Pons (tissue), 1 donor: Measurements from ENCODE around the gene VPS72.

ENCODE experiments used
- DNase-seq: peaks from one replicate; pipeline ENCODE4 v3.0.0-alpha.2; 2016; ENCODE audit warnings: low spot score

VPS72 gene

DNA sequence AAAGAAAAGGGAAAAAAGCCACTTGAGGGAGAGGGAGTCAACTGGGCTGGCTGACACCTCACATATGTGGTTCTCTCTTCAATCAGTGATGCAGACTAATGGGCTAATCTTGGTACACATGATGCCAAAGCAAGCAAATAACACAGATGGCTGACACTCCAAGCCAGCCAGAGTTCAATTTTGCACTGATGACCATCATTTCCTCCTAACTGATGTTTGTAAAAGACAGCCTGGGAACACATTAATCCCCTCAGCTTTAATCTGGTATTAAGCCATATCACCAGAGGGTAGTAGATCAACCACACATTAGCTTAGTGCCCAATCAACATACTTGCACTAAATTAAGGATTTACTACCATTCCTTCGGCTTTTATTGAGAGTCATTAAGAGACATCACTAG lies 2.8 kb downstream of the VPS72 start:
- DNase-seq: no peak

DNA sequence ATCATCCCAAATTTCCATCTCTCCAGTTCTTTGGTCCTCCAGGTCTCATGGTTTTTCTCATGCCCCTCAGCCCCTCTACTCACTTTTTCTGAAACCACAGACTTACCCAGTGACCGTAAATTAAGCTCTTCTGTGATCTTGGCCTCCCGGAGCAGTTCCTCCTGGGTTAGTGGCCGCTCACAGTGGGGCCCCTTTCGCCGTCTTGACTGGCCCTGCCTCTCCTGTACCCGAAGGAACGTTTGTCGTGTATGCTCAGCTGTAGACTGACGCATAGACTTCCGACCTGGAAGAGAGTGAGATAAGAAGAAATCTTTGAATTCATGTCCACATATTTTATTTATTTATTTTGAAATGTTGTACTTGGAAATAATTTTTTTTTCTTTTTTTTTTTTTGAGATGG lies 5.8 kb downstream of the VPS72 start:
- DNase-seq: no peak

DNA sequence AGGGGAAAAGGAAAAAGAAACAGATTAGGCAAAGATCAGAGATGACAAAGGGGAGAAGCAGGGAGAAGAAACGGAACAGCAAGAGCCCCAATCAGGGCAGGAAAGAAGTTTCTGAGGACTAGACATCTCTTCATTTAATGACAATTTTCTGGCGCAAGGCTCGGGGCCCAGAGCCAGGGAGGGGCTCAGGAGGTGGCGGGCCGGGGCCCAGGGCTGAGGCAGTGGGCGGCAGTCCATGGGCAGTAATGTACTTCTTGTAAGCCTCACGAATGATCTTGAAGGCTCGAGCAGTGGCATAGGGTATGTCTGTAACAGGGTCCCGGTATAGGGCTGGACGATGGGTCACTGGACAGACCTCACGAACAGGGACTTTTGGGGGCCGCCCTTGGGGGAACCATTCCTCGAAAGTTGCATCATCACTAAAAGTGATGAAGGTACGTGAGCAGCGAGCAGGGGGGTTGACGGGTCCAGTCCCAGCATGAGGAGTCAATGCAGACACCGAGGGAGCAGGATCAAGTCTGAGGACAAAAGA lies 13.4 kb downstream of the VPS72 start:
- no peak for DNase-seq

DNA sequence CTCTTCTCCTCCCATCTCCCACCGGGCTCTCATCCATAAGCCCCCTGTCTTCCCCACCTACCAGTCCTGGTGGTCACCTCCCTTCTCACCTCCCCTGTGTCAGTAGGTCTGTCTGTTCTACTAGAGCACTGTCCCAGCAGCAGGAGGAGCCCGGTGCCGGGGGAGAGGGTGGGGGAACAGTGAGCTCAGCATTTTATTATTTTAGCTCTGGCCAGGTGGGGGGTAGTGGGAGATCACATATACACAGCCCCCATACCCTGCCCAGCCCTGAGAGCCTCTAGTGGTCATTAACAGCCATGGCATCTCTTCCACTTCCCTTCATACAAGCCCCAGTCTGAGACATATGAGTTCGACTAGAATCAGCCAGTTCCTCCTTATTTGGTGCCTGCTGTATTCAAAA lies 14.1 kb downstream of the VPS72 start, which contains the start of gene TMOD4:
TMOD4 (minus strand) TSS at position 119 of the 400 bp plus-strand sequence. CDS start 1,106 bp downstream, outside the sequence.
- DNase-seq: no peak

DNA sequence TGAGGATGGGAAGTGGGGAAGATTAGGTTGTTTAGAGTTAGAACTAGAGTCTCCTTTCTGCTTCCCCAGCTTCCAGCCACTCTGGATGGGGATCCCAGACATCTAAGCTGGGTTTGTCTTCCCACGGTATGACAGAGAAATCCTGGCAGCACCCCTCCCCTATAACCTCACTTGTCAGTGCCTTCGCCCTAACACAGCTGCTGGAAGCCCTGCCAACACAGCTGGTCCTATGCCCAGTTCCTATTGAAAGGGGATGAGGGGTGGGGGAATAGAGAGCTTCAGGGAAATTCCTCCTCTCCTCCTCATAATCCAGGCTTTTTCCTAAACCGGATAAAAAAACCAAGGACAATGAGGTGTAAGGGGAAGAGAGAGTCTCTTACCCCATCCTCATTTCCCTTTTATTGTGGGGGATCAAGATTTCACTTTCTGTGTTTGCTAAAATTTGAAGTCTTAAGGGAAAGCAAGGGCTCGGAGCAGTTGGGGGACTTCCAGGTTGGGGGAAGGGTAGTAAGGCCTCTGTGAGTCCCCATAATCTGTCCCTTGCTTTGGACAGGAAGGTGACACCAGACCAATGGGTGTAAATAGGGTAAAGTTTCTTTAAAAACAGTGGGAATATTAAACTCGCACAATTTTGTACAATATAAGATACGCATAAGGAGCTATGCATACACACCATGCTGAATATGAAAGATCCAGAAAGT lies 14.8 kb downstream of the VPS72 start:
- DNase-seq: peak; percentile 94

DNA sequence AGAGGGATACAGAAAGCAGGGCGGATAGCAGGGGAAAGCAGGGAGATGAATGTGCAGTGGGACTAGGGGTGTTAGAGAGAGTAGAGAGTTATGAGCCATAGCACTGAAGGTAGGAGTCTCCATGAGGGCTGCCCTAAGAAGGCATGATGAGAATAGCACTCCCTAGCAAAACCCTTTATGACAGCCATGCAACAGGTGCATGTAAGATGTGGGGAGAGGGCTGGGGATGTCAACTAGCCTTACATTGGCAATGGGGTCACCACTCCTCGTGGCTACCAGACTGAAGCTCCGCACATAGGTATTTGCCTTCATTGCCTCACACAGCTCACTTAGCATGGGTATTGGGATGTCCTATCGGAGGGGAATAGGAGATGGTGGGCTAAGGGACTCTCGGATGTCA lies 18.8 kb downstream of the VPS72 start:
- DNase-seq: no peak

DNA sequence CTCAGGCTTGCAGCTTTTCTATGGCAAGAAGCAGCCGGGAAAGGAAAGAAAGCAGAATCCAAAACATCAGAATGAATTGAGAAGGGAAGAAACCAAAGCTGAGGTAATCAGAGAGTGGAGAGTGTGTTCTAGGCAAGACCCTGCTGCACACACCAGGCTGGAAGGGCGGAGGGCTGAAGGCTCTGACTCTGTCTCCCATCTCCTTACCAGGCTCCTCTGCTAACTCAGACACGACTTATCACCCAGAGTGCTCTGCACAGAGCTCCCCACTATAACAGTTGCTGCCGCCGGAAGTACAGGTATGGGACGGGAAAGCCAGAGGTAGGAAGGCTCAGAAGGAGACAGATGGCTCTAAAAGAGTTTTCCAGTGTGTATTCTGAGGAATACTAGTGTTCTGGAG lies 22.9 kb downstream of the VPS72 start:
- DNase-seq: no peak

DNA sequence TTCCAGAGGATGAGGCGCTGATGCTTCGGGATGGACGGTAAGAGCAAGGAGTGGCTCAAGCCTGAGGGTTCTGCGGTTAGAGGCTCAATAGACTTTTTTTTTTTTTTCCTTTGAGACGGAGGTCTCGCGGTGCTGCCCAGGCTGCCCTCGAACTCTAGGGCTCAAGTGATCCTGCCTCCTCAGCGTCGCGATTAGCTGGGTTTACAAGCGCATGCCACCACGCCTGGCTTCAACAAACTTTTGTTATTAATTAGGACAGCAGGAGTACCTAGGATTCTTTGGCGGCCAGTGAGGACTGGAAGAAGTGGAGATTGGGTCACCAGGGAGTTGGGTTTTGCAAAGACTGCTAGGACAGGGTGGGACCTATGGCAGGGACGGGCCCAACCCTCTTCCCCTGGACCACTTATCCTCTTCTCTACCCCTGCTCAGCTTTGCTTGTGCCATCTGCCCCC lies 23.5 kb downstream of the VPS72 start:
- no peak for DNase-seq

DNA sequence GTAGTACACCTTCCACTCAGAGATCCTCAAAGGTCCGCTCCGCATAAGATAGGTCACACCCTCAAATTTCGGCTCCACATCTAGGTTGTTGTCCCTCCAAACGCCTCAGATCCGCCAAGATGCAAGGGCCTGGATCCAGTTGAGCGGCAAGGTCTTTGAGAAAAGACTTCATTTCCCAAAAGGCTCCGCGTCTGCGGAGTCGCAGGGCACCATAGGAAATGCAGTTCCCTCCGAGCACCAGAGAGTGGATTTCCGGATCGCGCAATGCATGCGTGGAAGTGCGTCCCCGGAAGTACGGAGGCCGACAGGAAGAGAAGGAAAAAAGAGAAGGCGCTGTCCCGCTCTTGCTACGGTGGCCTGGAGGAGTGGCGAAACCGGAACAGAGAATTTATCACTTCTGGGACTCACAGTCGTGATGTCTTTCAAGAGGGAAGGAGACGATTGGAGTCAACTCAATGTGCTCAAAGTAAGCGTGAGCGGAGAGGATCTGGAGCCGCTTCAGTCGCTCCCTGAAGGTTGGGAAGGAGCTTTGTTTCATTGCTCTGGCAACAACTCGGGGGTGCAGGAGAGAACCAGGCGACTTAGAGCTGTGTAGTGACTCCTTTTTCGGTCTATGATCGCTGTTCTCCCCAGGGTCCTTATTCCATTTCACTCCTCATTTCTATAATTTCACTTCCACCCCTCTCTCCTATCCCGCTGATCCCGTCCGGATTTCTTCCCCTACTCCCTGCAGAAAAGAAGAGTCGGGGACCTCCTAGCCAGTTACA lies 24.1 kb downstream of the VPS72 start, which contains the start of the genes LYSMD1 and SCNM1:
LYSMD1 (minus strand) TSS at position 165 of the 767 bp plus-strand sequence. CDS start 644 bp downstream, outside the sequence.
SCNM1 (plus strand) TSS at position 407 of the 767 bp plus-strand sequence; CDS start at position 416, 9 bp downstream.
- peak; percentile 99 for DNase-seq

DNA sequence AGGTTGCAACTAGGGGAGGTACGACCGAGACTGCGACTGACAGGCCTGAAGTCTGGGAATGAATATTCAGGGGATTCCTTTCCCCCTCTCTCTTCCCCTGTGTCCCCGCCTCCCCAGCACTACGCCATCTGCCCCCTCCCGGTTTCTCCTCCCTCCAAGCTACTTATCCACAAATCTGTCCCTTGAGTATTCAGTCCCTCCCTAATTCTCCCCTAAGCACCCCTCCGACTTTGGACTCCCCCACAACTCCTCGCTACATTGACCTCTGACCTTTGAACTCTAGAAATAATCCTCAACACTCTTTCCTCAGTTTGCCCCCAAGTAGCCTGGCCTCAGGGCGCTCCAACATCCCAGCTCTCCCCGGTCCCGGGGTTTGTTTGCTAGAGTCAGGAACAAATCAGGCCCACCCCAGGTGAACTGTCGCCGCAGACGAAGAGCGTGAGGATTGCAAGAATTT lies 24.7 kb downstream of the VPS72 start:
- DNase-seq: no peak

DNA sequence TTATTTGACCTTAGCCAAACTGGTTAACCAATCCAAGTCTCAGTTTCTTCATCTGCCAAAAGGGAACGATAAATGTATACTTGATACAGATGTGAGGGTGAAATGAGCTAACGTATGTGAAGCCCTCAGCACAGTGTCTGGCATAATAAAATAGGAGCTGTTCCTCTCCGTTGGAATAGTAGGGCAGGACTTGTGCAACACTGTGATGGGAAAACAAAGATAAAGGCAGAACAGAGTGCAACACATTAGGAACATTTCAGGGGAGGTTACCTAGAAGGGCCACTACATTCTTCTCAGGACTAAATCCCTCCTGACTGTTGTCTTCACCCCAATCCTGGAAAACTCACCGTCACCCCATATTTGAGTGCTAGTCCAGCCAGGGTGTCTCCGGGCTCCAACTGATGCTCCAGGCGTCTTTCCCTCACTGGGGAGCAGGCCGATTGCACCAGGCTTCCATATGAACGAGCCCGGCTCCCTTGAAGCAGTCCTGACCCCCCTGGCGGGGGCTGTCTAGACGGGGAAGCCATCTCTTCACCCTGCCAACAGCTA lies 25.2 kb downstream of the VPS72 start:
- DNase-seq: no peak

DNA sequence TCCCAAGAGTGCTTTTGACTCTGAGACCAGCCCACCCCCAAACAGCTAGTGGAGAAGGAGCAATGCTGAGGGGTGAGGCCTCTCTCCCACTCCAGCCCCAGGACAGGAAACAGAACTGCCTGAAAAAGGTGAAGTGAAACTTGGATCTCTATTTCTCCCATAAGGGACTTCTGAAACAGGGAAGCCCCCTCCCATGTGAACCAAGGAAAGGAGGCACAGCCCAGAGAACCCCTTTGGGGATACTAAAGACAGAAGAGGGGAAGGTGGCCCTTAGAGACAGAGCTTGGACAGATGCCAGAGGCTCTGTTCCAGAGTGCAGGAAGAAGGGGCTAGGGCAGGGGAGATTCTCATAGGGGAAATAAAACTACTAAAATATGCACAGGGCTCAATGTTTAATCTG lies 30.6 kb downstream of the VPS72 start:
- peak; percentile 54 for DNase-seq

DNA sequence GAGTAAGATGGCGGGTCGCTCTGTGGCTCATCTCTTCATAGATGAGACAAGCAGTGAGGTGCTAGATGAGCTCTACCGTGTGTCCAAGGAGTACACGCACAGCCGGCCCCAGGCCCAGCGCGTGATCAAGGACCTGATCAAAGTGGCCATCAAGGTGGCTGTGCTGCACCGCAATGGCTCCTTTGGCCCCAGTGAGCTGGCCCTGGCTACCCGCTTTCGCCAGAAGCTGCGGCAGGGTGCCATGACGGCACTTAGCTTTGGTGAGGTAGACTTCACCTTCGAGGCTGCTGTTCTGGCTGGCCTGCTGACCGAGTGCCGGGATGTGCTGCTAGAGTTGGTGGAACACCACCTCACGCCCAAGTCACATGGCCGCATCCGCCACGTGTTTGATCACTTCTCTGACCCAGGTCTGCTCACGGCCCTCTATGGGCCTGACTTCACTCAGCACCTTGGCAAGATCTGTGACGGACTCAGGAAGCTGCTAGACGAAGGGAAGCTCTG lies 31.2 kb downstream of the VPS72 start:
- DNase-seq: no peak

DNA sequence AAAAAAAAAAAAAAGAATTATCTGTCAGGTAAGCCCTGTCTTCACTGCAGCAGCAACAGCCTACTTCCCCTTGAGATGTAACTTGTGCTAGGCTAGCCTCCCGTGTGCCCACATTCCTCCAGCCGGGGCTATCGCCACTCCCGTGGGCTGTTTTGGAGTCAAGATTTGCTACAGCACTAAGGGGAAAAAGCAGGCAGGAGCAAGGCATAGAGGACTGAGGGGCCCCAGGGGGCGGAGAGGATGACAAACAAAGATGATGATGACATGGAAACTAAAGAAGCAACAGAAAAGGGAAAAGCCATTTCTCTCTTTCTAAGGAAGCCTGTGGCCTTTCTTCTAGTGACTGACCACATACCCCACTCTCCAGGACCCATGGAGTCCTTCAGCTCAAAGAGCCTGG lies 31.7 kb downstream of the VPS72 start:
- DNase-seq: no peak

DNA sequence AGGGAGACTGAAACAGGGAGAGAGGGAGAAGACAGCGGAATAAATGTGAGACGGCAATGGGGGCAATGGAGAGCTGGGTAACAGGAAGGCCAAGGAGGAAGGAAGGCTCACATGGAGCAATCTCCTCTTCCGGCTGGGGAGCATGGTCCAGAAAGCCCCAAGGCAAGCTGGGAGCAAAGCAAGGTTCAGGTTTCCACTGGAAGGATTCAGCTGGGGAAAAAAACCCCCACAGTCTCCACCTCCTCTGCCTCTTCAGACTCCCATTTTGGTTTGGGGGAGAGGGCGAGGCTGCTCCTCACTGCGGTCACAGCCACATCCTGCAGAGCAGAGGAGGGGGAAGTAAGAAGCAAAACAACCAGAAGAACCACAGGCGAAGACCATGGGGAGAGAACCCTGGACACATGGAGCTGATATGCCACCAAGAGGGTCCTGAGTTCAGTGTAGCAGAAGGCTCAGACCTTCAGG lies 32.9 kb downstream of the VPS72 start:
- no peak for DNase-seq

DNA sequence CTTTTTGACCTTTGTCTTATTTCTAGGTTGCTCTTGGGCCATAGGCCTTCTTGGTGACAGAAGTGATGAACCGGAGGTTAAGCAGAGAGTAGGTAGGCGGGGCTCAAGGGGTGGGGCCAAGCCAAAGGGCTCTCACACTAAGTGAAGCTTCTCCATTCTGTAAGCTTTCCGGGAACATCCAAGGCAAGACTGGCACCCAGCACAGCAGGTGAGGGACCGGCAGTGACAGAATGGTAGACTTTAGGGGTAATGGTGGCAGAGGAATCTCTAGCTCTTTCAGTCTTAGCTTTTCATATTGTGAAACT lies 33.5 kb downstream of the VPS72 start, which contains the start of gene TNFAIP8L2:
TNFAIP8L2 (plus strand) TSS at position 135 of the 305 bp plus-strand sequence. CDS start 2,049 bp downstream, outside the sequence.
- peak; percentile 58 for DNase-seq

DNA sequence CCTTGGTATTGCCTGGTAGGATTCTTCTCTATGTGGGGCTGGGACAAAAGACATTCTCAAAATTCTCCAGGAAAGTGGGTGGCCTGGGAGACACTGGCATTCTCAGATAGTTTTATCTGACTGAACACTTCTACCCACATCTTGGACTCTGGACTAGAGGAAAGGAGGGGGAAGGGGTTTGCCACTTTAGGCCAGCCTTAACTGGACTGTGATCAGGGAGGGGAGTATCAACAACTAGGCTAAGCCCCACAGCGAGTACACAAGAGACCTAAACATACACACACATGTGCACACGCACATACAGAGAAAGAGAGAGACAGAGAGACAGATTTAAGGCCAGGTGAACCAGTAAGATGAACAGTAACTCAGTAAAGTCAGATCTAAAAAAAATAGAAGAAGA lies 42.3 kb downstream of the VPS72 start:
- no peak for DNase-seq

DNA sequence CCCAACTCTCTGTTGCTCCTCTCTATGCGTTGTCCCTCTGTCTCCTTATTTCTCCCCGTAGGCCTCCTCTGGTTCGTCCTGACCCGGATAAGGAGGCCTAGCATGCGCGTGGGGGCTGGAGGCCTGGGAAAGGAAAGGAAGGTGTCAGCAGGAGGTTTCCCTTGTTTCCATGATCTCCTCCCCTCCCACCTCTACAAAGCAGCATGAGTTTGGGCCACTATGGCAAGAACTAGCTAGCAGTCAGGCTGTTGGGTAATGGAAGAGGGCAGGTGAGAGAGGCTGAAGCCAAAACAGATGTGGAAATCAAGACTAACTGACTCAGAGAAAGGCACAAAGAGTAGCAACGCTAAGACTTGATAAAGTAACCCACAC lies 42.9 kb downstream of the VPS72 start:
- no peak for DNase-seq

DNA sequence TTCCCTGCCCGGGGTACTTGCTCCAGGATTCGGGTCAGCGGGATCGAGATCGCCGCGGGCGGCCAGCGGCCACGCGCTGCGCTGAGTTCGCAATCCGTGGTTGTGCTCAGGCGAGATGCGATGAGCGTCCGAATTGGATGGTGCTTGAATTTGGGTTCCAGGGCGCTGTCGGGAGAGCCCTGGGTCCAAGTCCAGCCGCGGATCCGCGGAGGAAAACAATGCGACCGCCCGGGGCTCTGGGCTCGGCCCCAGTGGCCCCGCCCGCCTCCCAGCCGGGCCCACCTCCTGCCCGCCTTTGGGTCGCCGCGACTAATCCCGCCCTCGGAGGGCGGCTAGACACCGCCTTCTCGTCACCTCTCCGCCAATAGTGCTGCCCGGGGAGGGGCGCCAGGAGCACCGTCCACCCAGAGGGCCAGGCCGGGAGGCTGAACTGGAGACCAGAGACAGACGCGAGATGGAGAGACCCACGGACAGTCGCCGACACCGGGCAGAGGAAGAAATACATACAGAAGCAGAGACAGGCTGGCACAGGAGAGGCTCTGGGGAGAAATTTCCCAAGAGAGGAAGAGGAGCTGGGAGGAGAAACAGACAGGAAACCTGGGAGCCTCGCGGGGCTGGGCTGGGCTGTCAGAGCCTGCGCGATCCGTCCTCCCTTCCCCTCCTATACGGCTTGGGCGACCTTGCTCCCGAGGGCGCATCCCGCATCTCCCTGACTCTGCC lies 43.4 kb downstream of the VPS72 start, which contains the start of gene SEMA6C:
SEMA6C (minus strand) TSS at position 220 of the 720 bp plus-strand sequence. CDS start 4,010 bp downstream, outside the sequence.
- peak; percentile 94 for DNase-seq

DNA sequence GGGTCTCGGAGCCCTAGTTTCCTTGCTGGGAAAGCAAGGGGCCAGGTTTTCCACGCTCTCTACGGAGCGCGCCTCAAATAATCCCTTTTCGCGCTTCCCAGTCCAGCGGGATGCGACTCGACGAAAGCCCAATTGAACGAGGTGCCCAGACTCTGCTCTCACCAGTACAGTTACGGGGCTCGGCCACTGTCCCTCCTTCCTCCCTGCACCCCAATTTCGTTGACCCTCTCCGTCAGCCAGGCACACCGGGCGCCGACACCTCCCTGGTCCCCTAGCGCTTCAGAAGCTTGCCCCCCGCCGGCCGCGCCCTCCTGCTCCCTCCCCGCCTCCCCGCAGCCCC lies 44.0 kb downstream of the VPS72 start:
- DNase-seq: no peak

DNA sequence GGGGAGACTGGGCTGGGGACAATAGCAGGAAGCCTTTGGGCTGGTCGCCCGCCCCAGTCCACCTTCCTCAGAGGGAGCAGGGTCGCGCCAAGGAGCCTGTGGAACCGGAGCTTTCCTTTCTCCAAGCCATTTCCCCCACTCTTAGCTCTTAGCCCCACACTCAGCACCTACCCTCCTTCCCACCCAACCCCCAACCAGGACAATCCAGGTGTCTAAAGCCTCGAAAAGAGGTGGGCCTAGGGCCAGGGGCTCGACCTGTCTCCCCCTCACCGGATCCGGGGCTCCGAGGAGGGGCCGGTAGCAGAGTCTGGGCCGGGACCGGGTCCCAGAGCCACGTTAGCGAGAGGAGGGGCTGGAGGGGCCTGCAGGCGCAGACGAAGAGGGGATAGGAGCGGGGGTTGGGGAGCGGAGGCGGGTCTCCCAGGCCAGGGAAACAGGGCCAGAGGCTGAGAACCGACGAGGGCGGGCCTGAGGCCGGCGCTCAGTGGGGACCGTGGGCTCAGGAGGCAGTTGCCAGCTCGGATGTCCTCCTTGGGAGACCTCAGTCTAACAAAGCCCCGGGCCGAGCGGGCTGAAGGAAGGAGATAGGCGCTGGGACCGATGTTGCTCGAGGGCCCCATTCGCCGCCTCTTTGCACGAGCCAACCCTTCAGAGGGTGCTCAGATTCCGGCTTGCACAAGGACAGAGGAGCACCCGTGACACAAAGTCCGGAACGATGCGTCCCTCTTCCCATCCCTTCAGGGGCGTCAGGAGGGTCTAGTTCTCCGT lies 44.5 kb downstream of the VPS72 start:
- DNase-seq: no peak
